Hepatocyte (in vitro differentiated cells): Measurements from ENCODE around the gene HDX.
"Not testable (repeated sequence)": the region's sequence is repeated elsewhere in the genome, so short reads cannot be mapped to it uniquely, and the experiment has no call there.

Source experiments
- EZH2 ChIP-seq: fragments of 200-600 bp; sonication (generic); IDR thresholded peaks from 2 replicates; pipeline ENCODE4 v1.6.1; 2016; ENCODE audit warnings: antibody characterized with exemption, mild to moderate bottlenecking, borderline replicate concordance
- TF ChIP-seq, protein P1 (sequence below): fragments of 200-600 bp; sonication (generic); IDR thresholded peaks from 2 replicates; pipeline ENCODE4 v1.5.1; 2016; ENCODE audit warnings: antibody characterized with exemption, mild to moderate bottlenecking; ENCODE audit not compliant: poor library complexity

DNA sequence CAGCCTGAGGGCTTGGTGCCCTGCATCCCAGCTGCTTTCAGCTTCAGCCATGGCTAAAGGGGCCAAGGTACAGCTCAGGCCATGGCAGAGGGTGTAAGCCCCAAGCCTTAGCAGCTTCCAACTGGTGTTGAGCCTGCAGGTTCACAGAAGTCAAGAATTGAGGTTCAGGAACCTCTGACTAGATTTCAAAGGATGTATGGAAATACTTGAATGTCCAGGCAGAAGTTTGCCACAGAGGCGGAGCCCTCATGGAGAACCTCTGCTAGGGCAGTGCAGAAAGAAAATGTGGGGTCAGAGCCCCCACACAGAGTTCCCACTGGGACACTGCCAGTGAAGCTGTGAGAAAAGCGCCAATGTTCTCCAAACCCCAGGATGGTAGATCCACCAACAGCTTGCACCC, 39.1 kb upstream of the HDX start:
- TF ChIP-seq, protein P1, sequence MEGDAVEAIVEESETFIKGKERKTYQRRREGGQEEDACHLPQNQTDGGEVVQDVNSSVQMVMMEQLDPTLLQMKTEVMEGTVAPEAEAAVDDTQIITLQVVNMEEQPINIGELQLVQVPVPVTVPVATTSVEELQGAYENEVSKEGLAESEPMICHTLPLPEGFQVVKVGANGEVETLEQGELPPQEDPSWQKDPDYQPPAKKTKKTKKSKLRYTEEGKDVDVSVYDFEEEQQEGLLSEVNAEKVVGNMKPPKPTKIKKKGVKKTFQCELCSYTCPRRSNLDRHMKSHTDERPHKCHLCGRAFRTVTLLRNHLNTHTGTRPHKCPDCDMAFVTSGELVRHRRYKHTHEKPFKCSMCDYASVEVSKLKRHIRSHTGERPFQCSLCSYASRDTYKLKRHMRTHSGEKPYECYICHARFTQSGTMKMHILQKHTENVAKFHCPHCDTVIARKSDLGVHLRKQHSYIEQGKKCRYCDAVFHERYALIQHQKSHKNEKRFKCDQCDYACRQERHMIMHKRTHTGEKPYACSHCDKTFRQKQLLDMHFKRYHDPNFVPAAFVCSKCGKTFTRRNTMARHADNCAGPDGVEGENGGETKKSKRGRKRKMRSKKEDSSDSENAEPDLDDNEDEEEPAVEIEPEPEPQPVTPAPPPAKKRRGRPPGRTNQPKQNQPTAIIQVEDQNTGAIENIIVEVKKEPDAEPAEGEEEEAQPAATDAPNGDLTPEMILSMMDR: not testable (repeated sequence)
- not testable (repeated sequence) for TF ChIP-seq EZH2
